ENCODE data around the gene C13orf46.

C13orf46 gene

DNA sequence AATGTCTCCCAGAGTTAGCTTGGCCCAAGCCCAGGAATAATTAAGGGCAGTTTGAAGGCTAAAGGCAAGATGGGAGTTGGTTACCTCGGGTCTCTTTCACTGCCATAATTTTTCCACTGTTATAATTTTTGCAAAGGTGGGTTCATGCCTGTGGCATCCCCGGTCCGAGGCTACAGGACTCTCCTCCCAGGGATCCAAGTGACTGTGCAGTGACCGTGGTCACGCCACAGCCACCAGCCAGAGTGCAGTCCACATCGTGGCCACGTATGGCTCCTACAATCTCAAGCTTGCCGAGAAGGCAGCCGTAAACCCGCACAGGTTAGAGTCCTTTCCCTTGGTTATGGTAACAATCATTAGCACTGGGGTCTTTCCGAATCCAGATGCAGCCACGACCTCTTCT is 36.8 kb downstream of the C13orf46 start:
- FAIRE-seq = no peak

DNA sequence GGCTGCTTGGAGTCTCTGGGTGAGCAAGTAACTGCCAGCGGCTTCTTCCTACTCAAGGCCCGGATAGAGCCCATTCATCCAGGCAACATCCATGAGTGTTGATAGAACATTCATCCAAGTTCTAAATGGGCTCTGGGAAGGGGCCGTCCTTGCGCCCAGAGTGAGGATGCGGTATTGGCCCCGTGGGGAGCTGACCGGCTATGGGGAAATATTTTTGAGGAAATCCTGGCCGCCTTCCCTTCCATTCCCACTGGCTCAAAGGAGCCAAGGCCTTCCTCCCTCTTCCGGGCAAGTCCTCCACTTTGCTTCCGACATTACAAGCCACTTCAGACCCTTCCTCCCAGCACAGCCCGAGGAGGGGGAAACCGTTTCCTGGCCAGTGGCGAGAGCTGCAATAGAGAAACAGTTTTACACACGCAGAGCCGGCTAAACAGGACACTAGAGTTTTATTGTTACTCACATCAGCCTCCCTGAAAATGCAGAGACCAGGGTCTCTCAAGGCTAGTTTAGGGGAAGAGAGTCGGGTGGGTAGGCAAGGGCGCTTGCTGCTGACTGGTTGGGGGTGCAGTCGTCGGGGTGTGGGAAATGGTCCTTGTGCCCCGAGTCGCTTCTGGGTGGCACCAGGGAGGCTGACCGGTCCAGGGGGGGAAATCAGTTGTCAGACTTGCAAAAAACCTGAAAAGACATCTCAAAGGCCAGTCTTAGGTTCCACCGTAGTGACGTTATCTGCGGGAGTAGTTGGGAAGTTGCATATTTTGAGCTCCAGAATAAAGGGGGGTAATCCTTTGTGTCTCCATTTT is 37.5 kb downstream of the C13orf46 start:
- no peak for FAIRE-seq

DNA sequence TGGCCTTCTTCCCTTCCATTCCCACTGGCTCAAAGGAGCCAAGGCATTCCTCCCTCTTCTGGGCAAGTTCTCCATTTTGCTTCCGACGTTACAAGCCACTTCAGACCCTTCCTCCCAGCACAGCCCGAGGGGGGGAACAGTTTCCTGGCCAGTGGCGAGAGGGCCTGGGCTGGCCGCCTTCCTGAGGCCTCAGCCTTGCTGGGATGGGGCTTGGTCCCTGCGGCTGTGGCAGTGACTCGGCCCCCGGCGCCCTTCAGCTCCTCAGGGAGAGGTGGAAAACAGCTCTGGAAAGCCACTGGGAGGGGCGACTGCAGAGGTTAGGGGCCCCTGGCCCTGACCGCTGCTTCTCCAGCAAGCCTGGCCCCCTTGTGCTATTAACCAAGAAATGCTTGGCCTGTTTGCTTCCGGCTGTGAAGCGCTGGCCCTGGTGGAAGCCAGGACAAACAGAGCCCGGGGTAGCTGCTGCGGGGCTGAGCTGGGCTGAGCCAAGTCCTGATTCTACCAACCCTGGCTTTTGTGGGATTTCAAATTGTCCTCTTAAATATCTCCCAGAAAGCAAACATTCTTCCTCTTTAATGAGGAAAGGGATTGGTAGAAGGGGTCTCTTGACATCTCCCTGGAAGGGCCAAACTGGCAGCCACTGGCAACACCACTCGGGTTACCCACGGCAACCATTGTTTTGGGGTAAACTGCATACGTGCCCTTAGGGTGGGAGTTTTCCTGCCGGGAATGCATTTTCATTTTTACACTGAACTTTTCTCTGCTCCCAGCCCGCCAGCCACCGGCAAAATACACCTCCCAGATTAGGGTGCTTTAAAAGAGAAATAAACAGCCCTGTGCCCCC is 38.7 kb downstream of the C13orf46 start:
- FAIRE-seq = no peak

DNA sequence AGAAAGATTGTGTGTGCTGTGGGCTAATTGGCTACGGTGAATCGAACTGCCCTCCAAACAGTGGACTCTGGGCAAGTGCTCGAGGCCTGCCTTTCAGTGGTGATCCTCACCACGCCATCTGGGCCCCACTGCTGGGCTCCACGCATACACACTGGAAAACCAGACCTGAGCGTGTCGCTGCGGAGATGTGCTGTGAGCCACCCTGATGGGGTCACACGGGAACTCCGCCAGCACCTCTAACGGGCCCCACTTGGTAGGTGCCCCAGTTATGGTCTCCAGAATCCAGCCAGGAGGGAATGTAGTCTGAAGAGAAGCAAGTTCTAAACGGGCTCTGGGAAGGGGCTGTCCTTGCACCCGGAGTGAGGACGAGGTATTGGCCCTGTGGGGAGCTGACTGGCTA is 39.3 kb downstream of the C13orf46 start:
- FAIRE-seq = no peak

DNA sequence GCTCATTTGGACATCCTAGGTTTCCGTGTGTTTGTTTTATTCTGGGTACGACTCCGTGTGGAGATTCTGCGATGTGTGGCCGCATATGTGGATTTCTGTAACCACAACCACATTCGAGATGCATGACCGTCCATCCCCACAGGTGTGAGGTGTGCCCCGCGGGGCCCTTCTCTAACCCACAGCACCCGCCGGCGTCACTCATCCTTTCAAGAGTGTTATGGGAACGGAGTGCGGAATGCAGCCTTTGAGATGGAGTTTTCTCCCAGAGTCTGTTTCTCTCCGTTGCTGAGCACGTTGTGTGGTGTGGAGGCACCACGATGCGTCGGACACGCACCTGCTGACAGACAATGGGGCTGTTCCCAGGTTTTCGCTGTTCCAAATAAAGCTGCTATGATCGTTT is 40.0 kb downstream of the C13orf46 start:
- FAIRE-seq = no peak

DNA sequence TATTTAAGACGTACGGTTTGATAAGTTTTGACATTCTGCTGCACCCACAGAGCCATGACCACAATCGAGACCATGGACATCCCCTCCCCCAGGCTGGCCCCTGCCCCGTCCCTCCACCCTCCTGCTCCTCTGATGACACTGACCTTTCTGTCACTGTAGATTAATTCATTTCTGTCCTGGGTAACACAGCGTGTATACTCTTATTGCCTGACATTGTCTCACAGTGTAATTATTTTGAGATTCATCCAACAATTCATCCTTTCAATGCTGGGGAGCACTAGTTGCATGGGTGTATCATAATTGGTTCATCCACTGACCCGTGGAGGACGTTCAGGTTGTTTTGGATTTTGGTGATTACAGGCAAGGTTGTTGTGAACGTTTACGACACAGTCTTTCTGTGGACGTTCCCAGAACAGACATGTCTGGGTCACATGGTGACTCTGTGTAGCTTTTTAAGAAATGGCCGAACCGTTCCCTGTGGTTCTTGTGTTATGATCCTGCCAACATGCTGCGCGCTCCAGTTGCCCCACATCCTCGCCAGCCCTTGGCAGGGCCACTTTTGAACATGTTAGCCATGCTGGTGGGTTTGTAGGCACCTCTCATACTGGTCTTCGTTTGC is 41.9 kb downstream of the C13orf46 start:
- FAIRE-seq = no peak

DNA sequence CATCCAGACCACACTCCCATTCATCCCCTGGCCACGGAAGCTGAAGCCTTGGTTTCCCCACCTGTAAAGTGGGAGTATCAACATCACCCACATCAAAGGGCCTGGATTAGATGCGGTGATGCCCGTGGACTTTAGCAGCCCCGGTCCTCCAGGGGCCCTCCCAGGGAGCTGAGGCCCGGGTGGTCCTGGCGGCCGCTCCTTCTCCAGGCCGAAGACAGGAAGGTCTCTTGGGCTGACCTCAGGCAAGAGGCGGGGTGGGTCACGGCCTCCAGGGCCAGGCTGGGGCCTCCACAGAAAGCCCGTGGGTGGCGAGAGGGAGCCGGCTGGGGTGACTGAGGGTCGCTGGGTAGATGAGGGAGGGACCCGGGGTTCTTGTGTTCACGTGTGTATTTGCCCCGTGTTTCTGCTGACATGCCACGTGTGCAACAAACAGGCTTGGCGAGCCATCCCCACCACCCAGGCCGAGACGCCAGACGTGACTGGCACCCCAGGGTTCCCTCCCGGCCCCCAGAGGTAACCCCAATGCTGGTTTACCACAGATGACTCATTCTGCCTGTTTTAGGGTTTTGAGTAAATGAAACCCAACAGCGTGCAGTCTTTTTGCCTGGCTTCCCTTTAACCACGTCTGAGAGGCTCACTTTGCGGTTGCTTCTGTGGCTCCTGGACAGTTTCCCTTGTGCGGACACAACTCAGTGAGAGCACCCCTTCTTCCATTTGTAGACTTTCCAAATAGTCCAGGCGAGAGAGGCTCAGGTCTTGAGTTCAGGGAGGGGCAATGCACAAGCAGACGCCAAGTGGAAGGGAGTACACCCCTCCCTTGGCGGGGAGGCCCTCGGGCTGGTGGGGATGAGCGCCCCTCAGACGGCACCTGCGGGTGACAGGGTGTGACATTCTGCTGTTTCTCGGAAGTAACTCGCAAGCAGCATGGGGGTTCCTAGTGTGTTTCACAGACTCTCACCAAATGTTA is 42.9 kb downstream of the C13orf46 start:
- FAIRE-seq = no peak

DNA sequence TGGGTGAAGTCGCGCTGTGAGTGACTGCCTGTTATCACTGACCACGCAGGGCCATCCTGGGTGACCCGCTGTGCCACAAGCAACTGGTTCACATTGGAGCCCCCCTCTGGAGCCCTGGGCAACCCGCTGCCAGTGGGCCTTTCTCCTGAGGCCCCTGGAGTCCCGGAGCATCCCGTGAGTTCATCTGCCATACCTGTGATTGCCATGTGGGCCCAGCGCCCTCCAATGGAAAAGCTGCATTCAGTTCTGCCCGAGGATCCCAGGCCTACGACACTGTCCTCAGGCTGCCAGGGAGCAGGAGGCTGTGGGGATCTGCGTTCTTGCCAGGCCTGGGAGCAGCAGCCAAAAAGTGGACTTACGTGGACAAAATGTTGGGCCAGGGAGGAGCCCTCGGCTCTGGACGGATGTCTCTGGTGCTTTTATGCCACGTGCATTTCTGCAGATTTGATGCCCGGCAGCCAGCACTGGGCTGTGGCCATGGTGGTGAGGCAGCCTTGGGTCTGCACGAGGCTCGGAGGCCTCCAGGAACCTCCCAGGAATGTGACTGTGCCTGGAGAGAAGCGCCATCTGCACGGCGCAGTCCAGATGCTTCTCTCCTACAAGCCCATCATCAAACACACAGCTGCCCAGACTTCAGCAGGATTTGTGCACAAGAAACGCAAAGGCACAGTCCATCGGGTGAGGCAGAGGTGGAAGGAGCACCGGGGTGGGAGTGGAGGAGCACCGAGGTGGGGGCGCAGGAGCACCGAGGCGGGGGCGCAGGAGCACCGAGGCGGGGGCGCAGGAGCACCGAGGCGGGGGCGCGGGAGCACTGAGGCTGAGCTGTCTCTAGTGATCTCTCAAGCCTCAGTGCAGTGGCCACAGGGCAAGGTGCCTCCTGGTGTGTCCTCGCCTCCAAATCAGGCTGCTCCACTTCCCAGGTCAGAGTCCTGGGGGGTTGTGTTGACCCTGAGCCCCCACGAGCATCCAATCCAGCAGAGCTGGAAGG is 44.0 kb downstream of the C13orf46 start:
- no peak for FAIRE-seq

DNA sequence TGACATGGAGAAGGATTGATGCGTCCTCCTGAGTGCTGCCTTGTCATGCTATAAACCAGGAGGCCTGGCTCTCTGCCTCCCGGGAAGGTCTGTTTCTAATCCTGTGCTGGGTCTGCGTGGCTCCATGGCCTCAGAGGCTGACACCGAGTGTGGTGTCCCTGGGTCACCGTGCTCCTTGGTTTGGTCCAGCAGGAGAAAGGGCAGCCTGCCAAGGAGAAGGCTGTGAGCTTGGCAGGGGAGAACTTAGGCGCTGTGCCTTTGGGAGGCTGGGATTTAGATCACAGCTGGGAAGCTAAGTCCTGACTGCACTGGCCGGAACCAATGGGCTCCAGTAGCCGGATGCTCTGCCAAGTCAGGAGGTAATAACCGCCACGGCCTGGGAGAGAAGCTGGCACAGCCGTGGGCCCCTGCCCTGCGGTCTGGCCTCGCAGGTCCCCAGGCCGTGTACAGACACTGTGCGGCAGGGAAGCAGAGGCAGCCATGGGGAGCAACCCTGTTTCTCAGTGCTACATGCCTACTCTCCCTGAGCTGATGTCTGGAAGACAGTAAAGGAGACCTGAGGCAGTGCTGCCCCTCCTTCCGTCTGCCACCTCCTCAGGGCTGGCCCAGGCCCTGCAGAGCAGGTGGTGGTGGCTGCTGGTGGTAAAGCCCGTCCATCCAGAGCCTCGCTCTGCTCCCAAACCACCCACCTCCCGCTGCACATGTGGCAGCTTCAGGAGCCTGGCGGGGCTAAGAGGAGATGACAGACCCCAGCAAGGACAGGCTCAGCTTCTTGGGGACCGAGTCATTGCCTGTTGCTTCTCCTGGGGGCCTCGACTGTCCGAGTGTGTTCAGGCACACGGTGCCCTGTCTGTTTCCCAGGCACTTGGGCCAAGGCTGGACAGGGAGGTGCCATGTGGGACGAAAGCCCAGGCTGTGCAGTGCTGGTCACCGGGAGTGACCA is 44.9 kb downstream of the C13orf46 start:
- FAIRE-seq = no peak

DNA sequence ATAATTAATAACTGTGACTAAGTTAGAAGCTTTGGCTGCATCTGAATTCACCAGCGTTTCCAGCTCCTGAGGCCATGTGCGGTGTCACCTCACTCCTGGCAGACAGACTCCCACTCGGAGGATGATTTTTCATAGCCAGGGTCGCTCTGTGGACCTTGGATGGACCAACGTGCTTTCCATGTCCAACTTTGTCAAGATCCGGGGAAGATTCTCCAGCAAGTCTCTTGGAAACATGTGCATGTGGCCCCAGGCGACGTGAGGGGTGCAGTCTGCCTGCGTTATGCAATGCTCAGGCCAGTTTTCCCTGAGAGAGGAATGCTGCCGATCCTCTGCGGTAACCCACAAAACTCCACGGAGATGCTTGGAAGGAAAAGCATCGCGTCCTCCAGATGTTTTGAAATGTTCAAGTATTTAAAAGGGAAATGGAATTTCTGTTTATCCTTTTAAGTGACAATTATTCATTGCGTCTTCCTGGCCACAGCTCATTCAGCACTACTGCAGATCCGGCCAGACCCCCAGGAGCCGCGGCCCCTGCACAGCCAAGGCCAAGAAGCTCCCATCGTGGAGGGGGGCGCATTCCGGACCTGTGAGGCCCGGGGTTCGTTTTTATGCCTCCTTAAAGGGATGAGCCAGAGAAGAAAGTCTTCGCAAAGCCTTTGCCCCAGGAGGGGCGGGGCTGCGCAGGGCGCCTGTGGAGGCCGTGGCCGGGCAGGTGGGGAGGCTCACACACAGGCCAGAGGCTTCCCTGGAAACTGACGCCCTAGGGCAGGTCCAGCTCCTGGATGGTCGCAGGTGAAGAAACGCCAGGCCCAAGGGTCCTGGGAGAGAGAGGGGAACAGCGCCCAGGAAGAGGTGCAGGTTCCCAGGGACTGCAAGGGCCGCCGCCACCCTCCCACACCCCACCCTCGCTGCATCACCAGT is 46.0 kb downstream of the C13orf46 start:
- FAIRE-seq = no peak

DNA sequence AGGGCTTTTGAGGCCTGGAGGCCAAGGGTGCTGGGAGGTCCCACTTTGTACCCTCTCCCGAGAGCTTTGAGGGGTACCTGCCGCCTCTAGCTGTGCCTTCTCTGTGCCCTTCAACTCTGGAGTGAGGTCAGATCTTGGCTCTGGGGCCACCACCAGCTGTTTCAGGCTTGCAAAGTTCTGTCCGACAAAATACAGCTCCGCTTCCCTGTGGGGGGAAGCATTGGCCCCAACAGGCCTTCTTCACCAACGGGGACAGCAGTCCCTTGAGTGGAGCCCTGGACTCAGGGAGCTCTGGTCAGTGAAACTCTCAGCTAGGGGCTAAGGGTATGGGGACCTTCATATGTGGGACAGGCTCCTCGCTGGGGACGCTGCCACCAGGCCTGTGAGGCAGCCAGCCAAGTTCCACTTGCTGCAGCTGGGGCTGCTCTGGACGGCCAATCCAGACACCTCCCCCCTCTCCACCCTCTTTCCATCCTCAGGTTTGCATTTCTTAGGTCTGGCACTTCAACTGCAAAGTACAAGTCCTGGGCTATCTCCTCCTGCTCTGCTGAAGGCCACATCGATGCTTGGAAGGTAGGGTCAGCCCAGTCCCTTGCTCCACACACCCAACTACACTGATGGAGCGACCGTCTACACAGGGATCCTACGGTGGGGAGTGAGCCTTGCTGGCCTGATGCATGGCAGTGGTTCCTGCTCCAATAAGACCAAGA is 46.8 kb downstream of the C13orf46 start:
- FAIRE-seq = no peak

DNA sequence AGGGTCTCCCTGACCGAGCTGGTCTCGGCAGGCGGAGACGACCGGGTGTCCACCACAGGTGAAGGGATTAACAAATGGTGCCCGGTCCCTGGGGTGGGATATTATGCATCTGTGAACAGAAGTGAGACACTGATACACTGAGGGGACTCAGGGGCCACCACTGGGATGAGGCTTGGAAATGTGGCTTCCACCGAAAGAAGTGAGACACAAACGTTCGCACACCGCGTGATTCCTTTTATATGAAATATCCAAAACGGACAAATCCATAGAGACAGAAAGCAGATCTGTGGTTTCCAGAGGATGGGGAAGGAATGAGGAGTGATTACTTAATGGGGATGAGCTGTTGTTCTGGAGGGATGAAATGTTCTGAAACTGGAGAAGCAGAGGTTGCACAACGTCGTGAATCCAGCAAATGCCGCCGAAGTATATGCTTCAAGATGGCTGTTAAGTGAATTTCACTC is 47.5 kb downstream of the C13orf46 start:
- FAIRE-seq = no peak

DNA sequence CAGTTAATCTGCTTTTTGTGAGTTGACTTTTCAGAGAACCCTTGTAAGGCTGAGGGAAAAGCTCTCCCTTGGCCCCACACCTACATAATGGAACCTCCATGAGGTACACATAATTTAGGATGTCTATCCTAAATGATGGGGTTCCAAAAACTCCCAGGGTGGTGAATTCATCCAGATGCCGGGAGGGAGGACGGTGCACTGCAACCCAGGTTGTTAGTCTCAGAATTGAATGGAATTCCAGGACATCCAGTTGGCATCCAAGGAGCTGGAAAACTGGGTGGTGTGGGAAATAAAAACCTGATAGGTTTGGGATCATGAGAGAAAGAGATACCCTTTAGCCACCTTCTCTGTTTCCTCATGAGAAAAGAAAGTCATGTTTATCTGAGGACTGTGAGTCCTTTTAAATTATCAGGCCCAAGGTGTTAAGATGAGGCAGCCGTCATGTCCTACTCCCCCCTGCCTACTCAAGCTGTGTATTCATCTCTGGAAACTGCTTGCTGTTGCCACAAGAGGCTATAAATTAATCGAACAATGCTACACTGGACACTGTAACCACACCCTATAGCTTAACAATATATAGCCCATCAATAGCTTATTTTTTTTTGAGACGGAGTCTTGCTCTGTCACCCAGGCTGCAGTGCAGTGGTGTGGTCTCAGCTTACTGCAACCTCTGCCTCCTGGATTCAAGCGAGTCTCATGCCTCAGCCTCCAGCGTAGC is 49.5 kb downstream of the C13orf46 start:
- FAIRE-seq = no peak

DNA sequence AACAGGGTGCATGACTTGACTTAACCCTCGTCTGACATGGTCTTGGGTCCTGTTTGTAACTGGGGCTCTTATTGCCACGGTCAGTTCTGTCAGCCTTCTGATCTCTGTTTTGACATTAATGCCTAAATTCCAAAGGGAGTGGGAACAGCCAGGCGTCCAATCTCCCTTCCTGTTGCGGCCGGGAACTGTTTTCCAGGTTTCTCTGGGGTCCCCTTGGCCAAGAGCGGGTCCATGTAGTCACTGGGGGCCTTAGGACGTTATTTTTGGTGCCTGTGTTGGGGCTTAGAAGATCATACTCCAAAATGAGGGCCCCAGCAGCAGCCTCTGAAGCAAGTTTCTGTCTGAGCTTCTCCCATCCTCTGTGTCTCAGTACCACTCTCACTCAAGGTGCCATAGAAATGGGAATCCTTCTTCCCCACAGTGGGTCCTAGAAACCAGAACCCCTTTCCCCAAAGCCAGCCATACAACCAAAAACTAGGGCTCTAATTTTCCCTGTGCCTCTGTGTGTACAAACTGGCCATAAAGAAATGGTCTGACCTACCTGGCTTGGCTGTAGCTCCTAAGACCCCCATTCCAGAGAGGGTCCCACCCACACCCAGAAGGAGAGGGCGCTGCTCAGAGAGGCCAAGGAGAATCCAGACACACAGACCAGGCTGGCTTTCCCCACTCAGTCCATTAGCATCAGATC is 50.4 kb downstream of the C13orf46 start:
- no peak for FAIRE-seq

DNA sequence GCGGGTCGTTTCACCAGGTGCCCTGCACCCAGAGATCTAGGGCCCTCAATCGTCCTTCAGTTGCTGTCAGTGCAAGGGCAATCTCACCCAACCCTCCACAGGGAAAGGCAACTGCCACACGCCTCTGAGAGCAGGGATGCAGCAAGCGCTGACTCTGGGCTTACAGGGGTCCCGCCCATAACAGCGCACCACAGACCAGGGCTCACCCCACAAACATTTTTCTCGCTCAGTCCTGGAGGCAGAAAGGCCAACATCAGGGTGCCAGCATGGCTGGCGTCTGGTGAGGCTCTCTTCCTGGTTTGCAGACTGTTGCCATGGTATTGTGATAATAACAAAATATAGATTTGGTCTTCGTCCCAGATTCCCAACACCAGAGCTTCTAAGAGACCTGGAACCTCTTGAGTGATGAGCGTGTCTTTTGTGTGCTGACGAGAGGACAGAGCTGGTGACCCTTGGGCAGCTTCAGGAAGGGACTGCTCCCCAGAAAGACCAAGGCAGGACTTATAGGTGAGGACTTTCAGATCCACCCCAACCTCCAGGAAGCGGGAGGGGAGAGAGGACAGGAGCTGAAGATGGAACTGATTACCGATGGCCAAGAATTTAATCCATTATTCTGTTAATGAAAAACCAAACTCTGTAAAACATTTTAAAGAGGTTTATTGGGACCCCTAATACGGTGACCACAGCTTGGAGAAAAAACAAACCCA is 51.3 kb downstream of the C13orf46 start:
- no peak for FAIRE-seq

DNA sequence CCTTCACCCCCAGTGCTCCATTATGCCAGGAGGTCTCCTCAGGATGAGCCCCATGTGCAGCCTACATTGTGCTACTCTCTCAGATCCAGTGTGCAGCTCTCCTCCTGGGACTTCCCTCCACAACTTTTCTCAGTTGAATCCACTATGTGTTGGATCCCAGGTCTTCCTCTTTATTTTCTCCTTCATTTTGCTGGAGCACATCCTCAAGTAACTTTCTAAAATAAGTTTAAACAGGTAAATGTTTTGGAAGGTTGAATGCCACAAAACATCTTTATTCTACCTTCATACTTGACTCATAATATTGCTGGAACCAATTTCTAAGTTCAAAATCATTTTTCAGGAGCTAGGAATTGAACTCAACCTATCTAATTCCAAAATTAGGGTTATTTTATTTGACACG is 52.1 kb downstream of the C13orf46 start:
- FAIRE-seq = no peak

Data from A204.1 (cell line).